Skin of body (tissue), 2 donors: Measurements from ENCODE around the gene TCFL5. TPM values are rescaled to one million over a fixed set of nuclear protein-coding genes. Genes with fewer than 3 reads are reported as not detected.

Experiments
- DNase-seq: peaks from one replicate; lab custom pipeline; 2025; lab: John Stamatoyannopoulos, UW
- total RNA-seq: library from RNA; depleted of rRNA; stranded (reverse); fragments of >200 nt; gene quantifications from one replicate; pipeline ENCODE4 v1.2.3, GENCODE V29; 2014

The TCFL5 gene
- total RNA-seq, 1 donor from 2014 or later = 11.3 TPM

DNA sequence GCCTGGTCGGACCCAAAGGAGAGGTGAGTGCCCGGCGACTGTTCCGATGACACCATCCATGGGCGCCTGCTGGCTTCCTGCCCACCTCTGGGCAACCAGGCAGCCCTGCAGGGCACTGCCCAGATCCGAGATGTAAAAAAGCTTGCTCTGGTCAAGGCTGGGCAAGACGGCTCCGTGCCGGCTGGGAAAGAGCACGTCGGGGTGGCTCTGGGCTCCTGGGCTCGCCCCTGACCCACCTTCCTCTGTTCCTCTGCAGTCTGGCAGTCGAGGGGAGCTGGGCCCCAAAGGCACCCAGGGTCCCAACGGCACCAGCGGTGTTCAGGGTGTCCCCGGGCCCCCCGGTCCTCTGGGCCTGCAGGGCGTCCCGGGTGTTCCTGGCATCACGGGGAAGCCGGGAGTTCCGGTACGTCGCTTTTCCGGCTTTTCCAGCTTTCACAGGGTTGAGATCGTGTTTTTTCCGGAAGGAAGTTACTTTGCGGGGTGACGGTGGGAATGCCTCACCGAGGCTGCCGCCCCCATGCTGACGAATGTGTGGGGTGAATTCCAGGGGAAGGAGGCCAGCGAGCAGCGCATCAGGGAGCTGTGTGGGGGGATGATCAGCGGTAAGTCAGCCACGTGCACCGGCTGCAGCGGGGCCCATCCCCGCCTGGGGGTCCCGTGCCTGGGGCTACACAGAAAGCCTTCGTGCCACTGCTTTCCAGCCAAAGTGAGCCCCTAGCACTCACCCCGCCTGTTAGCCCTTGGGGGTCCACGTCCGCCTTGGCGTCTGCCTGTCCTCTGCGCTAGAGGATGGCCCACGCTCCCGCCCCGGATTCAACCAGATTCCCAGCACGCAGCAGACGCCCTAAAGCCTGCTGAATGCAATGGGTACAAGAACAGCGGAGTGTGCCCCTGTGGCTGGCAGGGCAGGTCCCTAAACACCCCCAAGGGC is 25.4 kb downstream of the TCFL5 start:
- no peak for DNase-seq

DNA sequence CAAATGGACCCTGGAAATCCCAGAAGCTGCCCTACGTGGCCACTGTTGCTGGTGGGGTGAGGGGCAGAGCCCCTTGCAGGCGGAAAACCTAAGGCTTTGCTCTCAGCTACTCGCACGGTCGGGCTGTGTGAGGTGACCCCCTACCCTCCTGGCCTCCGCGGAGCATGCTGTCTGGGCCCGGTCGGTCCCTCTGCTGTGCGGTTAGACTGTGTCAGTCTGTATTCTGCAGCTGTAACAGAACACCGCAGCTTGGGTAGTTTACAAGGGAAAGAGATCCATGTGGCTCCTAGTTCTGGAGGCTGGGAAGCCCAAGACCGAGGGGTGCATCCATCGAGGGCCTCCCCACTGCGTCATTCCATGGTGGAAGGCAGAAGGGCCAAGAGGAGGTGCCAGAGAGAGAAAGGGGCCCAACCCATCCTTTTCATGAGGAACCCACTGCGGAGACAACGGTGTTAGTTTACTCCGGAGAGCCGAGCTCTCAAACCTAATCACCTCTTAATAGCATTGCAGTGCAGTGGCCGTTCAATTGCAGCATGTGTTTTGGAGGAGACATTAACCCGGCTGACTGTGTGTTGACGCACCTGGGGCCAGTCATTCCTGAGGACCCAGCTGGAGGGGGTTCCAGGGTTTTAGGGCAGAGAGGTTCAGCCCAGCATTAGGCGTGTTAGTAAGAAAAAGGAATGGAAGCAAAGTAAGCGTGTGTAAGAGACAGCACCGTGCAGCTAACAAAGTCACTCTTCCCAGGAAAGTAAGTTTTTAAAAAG is 26.5 kb downstream of the TCFL5 start:
- DNase-seq = no peak

DNA sequence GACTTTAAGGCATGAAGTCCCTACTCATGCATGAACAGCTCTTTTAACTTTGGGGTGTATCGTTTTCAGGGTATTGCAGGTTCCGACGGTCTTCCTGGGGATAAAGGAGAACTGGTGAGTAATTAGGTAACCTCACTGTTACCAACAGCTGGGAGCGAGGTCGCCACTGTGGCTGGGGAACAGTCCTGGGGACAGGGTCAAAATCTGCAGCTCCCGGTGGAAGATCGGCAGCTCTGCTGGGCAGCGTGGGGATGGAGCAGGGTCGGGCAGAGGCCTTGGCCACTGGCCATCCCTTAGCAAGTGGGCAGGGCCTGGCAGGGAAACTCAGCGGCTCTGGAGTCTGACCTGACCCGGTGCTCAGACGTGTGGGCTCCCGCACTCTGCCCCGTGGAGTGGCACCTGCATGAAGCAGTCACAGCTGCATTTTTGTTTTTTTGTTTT is 28.7 kb downstream of the TCFL5 start:
- DNase-seq = no peak

DNA sequence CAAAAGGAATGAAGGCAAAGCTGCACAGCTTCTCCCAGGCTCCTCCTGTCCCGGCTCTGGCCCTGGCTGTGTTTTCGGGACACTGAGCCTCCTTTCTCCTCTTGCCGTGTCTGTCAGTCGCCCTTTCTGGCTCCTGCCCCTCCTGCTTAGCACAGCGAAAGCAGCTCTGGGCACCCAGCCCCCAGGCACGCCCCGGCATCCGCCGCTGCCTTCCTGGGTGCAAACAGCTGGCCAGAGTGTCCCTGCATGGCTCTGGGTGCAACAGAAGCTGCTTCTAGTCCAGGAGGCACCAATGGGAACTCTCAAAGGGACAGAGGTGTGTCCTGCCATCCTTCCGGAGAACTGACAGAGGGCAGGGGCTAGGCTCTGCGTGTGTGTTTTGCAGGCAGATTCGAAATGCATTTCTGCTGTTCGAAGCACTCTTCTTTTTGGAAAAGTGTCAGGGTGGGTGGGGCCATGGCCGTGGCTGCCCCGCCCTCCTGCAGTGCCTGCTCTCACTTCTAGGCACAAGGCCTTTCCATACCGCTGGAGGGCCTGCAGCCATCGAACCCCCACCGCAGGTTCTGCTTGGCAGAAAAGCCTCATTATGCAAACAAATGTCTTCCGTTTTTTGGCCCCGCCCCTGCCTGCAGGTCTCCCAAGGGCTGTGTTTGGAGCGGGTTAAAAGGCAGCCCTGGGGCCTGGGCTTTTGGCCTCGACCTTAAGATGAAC is 29.3 kb downstream of the TCFL5 start:
- DNase-seq = no peak

DNA sequence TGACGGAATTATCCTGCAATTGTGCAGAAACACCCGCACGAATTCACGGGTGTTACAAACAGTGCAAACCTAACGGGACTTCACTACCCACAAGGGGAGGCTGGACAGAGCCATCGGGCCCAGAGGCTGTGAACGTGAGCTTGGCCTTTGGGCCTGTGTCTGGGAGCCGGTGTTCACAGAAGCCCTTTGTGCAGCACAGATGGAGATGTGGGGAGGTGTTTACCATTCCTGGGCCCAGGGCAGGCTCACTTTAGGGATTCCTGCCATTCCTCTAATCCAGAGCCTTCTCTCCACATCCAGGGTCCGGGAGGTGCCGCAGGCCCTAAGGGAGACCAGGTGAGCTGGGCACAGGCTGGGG is 29.8 kb downstream of the TCFL5 start:
- DNase-seq = no peak

DNA sequence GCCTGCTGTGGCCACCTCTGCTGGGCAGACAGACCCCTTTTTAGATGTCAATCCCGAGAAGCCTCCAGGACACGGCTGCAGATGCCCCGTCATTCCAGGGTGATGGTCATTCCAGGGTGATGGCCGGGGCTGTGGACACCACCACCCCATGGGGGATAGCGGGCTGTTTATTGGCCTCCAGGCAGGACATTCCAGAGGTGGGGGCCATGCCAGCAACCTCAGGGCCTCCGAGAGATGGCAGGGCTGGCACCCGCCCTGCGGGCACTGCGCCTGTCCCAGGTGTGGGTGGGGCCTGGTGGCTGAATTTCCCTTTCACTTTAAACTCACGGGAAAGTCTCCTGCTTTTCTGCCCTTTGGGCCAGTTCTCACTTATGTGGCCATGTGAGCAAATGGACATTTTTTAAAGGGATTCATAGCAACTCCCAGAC is 30.2 kb downstream of the TCFL5 start:
- no peak for DNase-seq

DNA sequence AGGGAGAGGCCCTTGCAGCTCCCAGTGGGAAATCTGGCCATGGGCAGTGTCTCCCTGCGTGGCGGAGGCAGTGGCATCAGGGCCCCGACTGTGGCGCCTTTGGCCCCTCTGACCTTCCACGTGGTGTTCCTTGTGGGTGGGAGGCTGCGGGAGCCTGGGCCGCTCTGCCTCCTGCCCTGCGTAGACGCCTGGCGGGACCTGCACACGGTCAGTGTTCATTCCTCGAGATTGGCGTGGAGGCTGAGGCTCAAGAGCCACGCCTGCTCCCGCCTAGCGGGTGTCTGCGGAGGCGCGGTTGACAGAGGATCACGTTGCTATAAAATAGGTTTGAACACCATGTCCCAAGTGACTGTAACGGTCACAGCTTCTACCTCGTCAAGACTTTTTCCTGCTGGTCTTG is 30.8 kb downstream of the TCFL5 start:
- DNase-seq = no peak

DNA sequence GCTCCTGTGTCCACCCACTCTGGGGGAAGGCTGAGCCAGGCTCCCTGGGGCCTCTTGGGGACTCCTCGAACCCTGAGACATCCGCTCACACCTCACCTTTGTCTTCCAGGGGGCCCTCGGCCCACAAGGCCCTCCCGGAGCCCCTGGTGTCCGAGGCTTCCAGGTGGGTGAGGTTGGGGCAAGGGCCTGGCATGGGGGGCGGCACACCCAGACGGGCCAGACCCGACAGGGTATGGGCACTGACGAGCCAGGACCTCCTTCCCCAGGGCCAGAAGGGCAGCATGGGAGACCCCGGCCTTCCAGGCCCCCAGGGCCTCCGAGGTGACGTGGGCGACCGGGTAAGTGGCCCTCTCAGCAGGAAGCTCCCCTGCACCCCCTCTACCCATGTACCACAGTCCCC is 31.4 kb downstream of the TCFL5 start:
- DNase-seq = no peak

DNA sequence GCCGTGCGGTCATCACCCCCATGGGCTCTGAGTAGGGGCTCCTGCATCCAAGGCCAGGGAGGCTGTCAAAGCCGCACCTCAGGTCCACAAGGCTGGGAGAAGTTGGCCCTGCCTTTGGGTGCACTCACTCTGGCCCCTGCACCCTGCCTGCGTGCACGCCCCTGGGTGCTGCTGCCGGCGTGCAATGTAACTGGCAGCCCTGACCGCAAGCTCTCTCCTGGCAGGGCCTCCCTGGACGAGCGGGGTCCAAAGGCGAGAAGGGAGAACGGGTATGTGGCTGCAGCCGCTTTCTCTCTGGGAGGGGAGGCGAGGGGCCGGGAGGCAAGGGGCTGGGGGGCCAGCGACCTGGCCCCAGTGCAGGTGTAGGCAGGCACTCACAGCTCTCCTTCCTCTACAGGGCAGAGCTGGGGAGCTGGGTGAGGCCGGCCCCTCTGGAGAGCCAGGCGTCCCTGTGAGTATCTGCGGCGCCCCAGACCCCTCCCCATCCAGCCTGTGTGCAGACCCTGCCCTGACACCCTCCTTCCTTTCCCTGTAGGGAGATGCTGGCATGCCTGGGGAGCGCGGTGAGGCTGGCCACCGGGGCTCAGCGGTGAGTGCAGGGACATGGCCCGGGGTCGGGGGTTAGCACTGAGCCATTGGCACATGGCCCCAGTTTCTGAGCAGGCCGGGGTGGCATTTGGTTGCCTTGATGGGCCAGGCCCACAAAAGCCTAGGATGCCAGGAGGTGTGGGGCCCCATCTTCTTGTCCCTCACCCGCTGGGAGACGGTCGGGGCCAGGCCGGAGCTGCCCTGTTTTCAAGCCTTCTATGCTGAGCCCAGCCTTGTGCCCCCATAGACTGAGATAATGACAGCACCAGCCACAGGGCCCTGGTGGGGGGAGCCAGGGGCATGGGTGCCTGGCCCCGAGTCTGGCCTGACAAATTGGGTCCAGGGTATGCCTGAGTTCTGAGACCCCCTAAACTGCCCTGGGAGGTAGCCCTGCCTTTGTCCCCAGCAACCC is 32.1 kb downstream of the TCFL5 start:
- DNase-seq = no peak

DNA sequence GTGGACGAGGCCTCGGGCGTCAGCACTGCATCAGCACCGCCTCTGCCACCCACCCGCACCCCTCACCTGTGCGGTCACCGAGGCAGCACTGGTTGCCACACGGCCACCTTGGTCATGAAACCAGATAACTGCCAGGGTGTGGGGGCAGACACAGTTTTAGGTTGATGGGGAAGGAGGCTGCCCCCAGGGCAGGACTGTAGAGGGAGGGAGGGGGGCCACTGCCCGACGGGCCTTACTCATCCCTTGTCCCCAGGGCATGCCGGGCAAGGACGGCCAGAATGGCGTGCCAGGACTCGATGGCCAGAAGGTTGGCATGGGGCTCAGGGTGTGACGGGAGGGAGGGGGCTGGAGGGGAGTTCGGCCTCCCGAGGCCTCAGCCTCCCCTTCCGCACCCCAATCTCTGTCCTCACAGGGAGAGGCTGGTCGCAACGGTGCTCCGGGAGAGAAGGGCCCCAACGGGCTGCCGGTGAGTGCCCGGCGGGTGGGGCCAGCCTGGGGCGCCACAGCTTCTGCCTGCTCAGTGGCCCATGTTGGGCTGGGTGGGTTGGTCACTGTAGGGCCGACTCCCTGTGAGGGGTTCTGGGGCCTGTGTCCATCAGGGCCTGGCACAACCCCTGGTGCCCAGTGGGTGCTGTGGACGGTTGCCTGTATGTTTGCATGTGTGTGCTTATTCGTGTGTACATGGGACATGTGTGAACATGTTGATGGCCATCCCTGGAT is 33.0 kb downstream of the TCFL5 start:
- DNase-seq = no peak

DNA sequence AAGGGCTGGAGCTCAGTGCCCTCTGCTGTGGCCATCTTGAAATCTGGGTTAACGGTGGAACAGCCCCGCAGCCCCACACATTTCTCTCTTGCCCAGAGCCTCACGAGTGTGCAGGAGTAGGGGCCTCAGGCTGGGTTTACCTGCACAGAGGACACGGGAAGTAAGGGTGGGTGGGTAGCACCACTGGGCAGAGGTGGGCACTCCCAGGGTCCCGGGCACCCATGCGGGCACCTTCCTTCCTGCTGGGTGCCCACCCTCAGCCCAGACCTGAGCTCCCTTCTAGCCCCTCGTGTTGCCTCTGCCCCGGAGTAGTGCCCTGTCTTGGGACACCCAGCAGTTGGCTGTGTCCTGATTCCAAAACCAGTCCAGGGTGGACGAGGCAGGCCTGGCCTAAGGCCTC is 33.6 kb downstream of the TCFL5 start:
- DNase-seq = no peak

DNA sequence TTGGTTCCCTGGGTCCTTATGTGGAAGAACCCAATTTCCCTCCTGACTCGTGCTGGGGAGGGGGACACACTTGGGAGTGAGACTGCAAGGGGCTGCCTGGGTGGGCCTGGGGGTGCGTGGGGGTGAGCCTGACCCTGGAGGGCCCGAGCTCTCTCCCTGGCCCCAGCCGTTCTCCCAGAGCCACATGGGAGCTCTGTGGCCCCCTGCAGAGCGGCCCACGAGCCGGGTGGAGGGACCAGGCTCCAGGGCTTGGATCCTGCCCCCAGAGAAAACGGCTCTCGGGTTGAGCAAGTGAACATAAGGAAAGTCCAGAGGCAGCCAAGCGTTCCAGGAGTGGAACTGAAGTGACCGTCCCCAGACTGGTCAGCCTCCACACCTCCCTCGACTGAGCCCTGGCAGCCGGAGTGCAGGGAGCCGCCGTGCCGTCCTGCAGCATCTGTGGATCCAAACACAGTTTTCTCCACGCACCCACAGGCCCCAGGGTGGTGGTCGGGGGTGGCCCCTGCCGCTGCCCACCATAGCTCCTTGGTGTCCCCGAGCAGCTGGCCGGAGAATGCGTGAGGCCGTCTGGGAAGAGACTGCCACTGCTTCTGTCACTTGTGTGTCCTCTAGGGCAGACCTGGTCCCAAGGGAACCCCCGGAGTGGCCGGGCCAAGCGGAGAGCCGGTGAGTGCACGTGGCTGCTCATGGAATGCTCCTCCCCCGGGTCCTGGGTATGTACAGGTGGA is 34.1 kb downstream of the TCFL5 start:
- DNase-seq = no peak

DNA sequence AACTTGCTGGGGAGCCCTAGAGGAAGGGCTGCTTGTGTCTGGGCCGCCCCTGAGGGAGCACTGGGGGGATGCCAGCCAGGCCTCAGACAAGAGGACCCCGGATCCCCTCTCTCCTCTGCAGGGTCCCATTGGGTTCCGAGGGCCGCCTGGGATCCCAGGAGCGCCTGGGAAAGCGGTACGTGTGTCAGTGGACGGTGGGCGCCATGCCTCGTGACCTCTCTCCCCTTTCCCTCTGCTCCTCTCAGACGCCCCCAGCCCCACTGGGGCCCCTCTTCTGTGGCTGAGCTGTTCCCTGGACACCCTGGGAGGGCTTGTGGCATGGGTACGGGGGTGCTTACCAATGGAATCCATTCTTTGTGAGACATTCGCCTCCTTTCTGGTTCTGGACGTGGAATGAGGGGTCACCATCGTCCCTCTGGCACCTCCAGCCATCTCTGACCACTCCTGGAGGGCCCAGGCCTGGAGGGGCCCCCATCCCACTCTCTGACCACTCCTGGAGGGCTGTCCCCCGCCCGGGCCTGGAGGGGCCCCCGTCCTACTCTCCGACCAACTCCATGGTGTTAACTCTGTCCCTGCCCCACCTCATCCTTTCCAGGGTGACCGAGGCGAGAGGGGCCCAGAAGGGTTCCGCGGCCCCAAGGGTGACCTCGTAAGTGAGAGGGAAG is 34.8 kb downstream of the TCFL5 start:
- DNase-seq = no peak

DNA sequence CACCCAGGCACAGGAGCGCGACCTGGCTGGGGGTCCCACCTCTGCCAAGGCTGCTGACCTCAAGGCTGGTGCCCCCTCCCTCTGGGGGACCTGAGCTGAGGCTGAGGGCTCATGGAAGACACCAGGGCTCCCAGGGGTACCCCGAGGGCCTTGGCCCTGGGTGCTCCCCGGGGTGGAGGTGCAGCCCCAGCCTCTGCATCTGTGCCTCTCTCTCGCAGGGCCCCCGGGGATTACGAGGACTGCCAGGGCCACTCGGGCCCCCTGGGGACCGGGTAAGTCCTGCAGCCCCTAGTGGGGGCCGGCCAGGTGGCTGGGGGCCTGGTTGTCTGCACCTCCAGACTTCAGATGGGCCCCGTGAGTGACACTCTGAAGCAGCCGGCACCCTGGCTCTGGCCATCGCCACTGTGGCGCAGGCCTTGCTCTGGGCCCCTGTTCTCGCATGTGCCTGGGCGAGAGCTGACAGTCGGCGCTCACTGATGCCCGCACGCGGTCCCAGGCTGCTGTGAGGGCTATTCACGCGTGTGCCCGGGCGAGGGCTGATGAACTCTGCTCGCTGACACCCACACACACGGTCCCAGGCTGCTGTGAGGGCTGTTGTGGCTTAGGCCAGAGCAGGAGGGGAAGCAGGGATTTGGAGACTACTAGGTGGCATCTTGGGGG is 35.5 kb downstream of the TCFL5 start:
- no peak for DNase-seq

DNA sequence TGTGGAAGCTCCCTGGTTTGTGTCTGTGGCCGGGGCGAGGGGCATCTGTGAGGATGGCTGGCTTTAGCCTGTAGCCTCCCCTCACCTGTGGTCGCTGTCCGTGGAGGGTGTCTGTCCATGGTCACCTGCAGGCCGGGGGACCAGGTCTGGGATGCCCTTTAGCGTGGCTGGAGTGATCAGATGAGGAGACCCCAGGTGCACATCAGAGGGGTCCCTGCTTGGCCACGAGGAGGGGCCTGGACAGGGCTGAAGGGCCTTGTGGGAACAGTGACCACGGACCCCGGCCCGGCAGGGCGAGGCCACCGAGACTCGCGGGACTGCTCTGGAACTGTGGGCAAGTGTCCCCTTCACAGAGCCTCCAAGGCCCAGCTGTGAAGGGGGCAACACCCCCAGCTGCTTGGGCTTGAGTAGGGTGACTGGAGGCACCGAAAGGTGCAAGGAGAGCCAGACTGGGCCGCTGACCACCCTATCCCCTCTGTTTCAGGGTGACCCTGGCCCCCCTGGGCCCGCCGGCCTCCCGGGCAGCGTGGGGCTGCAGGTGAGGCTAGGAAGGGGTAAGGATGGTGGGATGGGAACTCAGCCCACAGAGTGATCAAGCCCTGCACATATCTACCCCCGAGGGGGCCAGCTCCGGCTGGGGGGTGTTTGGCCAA is 36.2 kb downstream of the TCFL5 start:
- DNase-seq = no peak

DNA sequence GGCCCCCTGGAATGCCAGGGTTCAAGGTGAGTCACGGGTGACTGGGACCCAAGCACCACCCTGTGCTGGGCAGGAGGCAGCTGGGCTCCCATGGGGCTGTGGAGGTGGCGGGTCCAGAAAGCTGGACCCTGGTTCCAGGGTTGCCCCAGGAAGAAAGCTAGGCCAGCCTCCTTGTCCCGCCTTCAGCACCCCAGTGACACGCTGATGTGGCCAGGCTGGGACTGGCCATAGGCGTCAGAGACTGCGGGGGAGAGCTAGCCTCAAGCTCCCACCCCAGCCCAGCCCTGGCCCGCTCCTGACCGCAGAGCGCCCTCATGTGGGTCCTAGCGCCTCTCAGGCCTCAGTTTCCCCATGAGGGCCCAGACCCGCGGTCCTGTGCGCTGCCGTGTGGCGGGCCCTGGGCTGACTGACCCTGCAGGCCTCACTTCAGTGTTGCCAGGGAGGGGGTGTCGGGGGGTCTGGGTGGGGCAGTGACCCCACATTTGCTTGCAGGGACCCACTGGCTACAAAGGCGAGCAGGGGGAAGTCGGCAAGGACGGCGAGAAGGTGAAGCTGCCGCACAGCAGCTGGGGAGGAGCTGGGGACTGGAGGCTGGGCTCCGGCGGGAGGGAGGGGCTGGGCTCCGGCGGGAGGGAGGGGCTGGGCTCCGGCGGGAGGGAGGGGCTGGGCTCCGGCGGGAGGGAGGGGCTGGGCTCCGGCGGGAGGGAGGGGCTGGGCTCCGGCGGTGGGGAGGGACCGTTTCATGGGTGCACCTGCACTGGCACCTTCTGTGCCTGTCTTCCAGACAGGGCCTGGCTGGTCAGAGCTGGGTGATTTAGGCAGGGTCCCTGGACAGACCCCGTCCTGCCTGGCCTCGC is 36.9 kb downstream of the TCFL5 start:
- DNase-seq = peak; percentile 16
